HepG2 (cell line): ENCODE results near the gene MRPL14. TPM values are rescaled to one million over a fixed set of nuclear protein-coding genes. Genes with fewer than 3 reads are reported as not detected.

Source experiments
- CHD2 ChIP-seq: IDR thresholded peaks from 2 replicates; pipeline ENCODE4 v1.6.1; 2011; ENCODE audit warnings: low read depth, low read length, improper control_type of control experiment
- FOXO1 ChIP-seq: sonication (generic); formaldehyde crosslinking; IDR thresholded peaks from 2 replicates; pipeline ENCODE4 v1.4.0; 2020; ENCODE audit warnings: missing genetic modification reagents
- HDAC1 ChIP-seq: sonication (generic); formaldehyde crosslinking; IDR thresholded peaks from 2 replicates; pipeline ENCODE4 v1.5.1; 2020; ENCODE audit warnings: mild to moderate bottlenecking, missing genetic modification reagents
- HNF1B ChIP-seq: sonication (generic); formaldehyde crosslinking; IDR thresholded peaks from 2 replicates; pipeline ENCODE4 v1.5.1; 2020; ENCODE audit warnings: mild to moderate bottlenecking, moderate library complexity, missing genetic modification reagents
- JARID2 ChIP-seq: sonication (generic); formaldehyde crosslinking; IDR thresholded peaks from 2 replicates; pipeline ENCODE4 v1.8.1; 2023; ENCODE audit warnings: missing genetic modification reagents, inconsistent platforms; ENCODE audit not compliant: insufficient replicate concordance
- KDM4B ChIP-seq: sonication (generic); formaldehyde crosslinking; IDR thresholded peaks from 2 replicates; pipeline ENCODE4 v1.4.0; 2020; ENCODE audit warnings: missing genetic modification reagents
- MATR3 ChIP-seq: sonication (generic); formaldehyde crosslinking; IDR thresholded peaks from 2 replicates; pipeline ENCODE4 v1.4.0; 2020; ENCODE audit warnings: missing genetic modification reagents
- NR2F1 ChIP-seq, 2 experiments: fragments of 450-650 bp in 1 of 2; formaldehyde crosslinking in 1 of 2; IDR thresholded peaks; 2 replicates each; pipeline versions ENCODE4 v1.5.0 to v1.6.1; 2016 to 2020; ENCODE audit warnings: mild to moderate bottlenecking in 1 of 2, missing compliant biosample characterization in 1 of 2, missing genetic modification reagents in 1 of 2, moderate library complexity in 1 of 2
- SRSF1 ChIP-seq: fragments of 200-400 bp; formaldehyde crosslinking; optimal IDR thresholded peaks from 2 replicates; pipeline ENCODE3; 2017; ENCODE audit warnings: mild to moderate bottlenecking, low read depth, low read length, moderate library complexity
- ZFP82 ChIP-seq: sonication (generic); formaldehyde crosslinking; IDR thresholded peaks from 2 replicates; pipeline ENCODE4 v1.5.1; 2020; ENCODE audit warnings: mild to moderate bottlenecking, missing genetic modification reagents, borderline replicate concordance
- ZNF160 ChIP-seq: sonication (generic); formaldehyde crosslinking; IDR thresholded peaks from 2 replicates; pipeline ENCODE4 v1.8.0; 2022; ENCODE audit warnings: mild to moderate bottlenecking, inconsistent platforms, missing genetic modification reagents
- ZNF230 ChIP-seq: sonication (generic); formaldehyde crosslinking; IDR thresholded peaks from 2 replicates; pipeline ENCODE4 v1.4.0; 2020; ENCODE audit warnings: mild to moderate bottlenecking, missing genetic modification reagents
- ZNF547 ChIP-seq: sonication (generic); formaldehyde crosslinking; IDR thresholded peaks from 2 replicates; pipeline ENCODE4 v1.5.1; 2020; ENCODE audit warnings: mild to moderate bottlenecking, missing genetic modification reagents
- ZNF777 ChIP-seq: sonication (generic); formaldehyde crosslinking; IDR thresholded peaks from 2 replicates; pipeline ENCODE4 v1.4.0; 2020; ENCODE audit warnings: missing genetic modification reagents
- polyA plus RNA-seq, 8 experiments: library from polyadenylated mRNA; depleted of rRNA in 3 of 8; stranded (reverse) in 7 of 8; unstranded in 1 of 8; fragments of >200 nt; fragmentation: Illumina TruSeq in 4 of 8; extraction: Trizol in 4 of 8; gene quantifications; 2 replicates each; pipeline versions ENCODE4 v1.2.1 to v1.2.3, GENCODE V29; 2011 to 2016; ENCODE audit warnings: low read depth in 4 of 8, missing spikeins in 1 of 8, mixed read lengths in 1 of 8; ENCODE audit not compliant: insufficient read depth in 1 of 8
- total RNA-seq, 5 experiments: library from RNA; depleted of rRNA; stranded (reverse); fragments of >200 nt; fragmentation: Illumina TruSeq; extraction: Trizol; gene quantifications; 2 replicates each; pipeline ENCODE4 v1.2.3, GENCODE V29; 2016; ENCODE audit warnings: low read depth in 1 of 5
- TF ChIP-seq, protein P1 (sequence below): sonication (generic); formaldehyde crosslinking; IDR thresholded peaks from 2 replicates; pipeline ENCODE4 v1.5.0; 2020; ENCODE audit warnings: mild to moderate bottlenecking, missing genetic modification reagents
- TF ChIP-seq, protein P2 (sequence below): sonication (generic); formaldehyde crosslinking; IDR thresholded peaks from 2 replicates; pipeline ENCODE4 v1.4.0; 2020; ENCODE audit warnings: mild to moderate bottlenecking, missing genetic modification reagents
- TF ChIP-seq, protein P3 (sequence below): sonication (generic); formaldehyde crosslinking; conservative IDR thresholded peaks from 2 replicates; pipeline ENCODE4 v1.8.0; 2022; ENCODE audit warnings: missing genetic modification reagents

The MRPL14 gene
- total and polyA plus RNA-seq, 2 of the 13 experiments (the other 11 are each of a cell fraction or from before 2014, with no cell fraction given), result 157 to 178 TPM

DNA sequence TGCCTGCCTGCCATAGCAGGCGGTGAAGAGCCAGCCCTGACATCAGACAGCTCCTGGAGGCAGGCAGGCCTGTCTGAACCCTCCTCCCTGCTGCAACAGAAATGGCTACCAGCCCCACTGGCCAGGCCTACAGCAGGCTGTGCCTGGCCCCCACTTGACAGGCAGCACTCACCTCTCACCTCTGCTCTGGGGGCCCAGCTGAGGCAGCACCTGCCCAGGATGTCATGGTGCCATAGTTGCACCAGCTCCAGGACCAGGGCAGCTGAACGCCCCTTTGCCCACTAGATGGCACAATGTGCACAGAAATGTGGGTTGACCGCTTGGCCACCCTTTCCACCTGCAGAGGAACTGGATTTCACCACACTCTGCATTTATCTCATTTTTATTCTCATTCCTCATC is 30.6 kb downstream of the MRPL14 start (continued):
- TF ChIP-seq NR2F1 (CRISPR knock-in tag; IDR thresholded peaks at IDR 0.05) (no peak), FOXO1 (CRISPR knock-in tag) (peak; percentile 42; the same call in 1 of the 2 replicates), SRSF1 (no peak), MATR3 (no peak), ZNF160 (CRISPR knock-in tag) (peak; percentile 69; the same call in 1 of the 2 replicates), HNF1B (CRISPR knock-in tag) (peak; percentile 15; the same call in 1 of the 2 replicates), HDAC1 (peak; percentile 22; the same call in 1 of the 2 replicates), ZNF230 (no peak), JARID2 (peak; percentile 34), KDM4B (CRISPR knock-in tag) (0 out of 2 replicates have a peak, but pooled peaks have one; percentile 33), ZFP82 (no peak), ZNF547 (CRISPR knock-in tag) (no peak), ZNF777 (CRISPR knock-in tag) (no peak), CHD2 (no peak)
- TF ChIP-seq, protein P1, sequence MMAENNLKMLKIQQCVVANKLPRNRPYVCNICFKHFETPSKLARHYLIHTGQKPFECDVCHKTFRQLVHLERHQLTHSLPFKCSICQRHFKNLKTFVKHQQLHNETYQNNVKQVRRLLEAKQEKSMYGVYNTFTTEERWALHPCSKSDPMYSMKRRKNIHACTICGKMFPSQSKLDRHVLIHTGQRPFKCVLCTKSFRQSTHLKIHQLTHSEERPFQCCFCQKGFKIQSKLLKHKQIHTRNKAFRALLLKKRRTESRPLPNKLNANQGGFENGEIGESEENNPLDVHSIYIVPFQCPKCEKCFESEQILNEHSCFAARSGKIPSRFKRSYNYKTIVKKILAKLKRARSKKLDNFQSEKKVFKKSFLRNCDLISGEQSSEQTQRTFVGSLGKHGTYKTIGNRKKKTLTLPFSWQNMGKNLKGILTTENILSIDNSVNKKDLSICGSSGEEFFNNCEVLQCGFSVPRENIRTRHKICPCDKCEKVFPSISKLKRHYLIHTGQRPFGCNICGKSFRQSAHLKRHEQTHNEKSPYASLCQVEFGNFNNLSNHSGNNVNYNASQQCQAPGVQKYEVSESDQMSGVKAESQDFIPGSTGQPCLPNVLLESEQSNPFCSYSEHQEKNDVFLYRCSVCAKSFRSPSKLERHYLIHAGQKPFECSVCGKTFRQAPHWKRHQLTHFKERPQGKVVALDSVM (CRISPR knock-in tag), result no peak
- TF ChIP-seq, protein P2, sequence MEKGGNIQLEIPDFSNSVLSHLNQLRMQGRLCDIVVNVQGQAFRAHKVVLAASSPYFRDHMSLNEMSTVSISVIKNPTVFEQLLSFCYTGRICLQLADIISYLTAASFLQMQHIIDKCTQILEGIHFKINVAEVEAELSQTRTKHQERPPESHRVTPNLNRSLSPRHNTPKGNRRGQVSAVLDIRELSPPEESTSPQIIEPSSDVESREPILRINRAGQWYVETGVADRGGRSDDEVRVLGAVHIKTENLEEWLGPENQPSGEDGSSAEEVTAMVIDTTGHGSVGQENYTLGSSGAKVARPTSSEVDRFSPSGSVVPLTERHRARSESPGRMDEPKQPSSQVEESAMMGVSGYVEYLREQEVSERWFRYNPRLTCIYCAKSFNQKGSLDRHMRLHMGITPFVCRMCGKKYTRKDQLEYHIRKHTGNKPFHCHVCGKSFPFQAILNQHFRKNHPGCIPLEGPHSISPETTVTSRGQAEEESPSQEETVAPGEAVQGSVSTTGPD, result no peak
- TF ChIP-seq, protein P3, sequence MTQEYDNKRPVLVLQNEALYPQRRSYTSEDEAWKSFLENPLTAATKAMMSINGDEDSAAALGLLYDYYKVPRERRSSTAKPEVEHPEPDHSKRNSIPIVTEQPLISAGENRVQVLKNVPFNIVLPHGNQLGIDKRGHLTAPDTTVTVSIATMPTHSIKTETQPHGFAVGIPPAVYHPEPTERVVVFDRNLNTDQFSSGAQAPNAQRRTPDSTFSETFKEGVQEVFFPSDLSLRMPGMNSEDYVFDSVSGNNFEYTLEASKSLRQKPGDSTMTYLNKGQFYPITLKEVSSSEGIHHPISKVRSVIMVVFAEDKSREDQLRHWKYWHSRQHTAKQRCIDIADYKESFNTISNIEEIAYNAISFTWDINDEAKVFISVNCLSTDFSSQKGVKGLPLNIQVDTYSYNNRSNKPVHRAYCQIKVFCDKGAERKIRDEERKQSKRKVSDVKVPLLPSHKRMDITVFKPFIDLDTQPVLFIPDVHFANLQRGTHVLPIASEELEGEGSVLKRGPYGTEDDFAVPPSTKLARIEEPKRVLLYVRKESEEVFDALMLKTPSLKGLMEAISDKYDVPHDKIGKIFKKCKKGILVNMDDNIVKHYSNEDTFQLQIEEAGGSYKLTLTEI (CRISPR knock-in tag), result no peak
